Colonic mucosa (tissue), 4 donors: Measurements from ENCODE around the gene GCAT. TPM values are rescaled to one million over a fixed set of nuclear protein-coding genes. Genes with fewer than 3 reads are reported as not detected.

Source experiments
- DNase-seq: peaks from one replicate; pipeline ENCODE4 v3.0.0-alpha.2; 2020
- H3K27ac ChIP-seq: fragments of 200-600 bp; one replicate; pipeline ENCODE4 v1.8.0; 2021
- H3K27me3 ChIP-seq: fragments of 200-600 bp; one replicate; pipeline ENCODE4 v1.8.0; 2021
- H3K36me3 ChIP-seq: fragments of 200-600 bp; one replicate; pipeline ENCODE4 v1.8.0; 2021
- H3K4me1 ChIP-seq: fragments of 200-600 bp; one replicate; pipeline ENCODE4 v1.8.0; 2021; ENCODE audit warnings: mild to moderate bottlenecking
- H3K4me3 ChIP-seq: fragments of 200-600 bp; one replicate; pipeline ENCODE4 v1.8.0; 2021
- H3K9ac ChIP-seq, 2 donors: one replicate each; pipeline ENCODE4 v1.7.0; 2013; ENCODE audit warnings: control low read depth in 2 of 2, low read depth in 2 of 2, low read length in 2 of 2
- H3K9me3 ChIP-seq: fragments of 200-600 bp; one replicate; pipeline ENCODE4 v1.8.0; 2021
- intact Hi-C: fragments of 100-400 bp; cut with DNase I; formaldehyde crosslinking; loops from one replicate; pipeline ENCODE4 v1.14.1; 2022
- total RNA-seq, 2 donors: library from RNA; stranded (reverse); fragmentation: NEBNext Ultra II Directional in 1 of 2; extraction: Animal tissue kit (Norgen Biotek cat#: 25700) in 1 of 2; gene quantifications; one replicate each; pipeline ENCODE4 v1.2.1, GENCODE V29; 2021
- TF ChIP-seq, protein P1 (sequence below): fragments of 200-600 bp; IDR thresholded peaks from one replicate; pipeline ENCODE4 v1.8.0; 2022; ENCODE audit warnings: antibody characterized with exemption, mild to moderate bottlenecking
- donor health status: healthy.
- donor health status: DM: no; HTN: no; CAD: no.
- donor health status: DM: no; HTN: no; CAD: no.

Gene GCAT
- total RNA-seq, 2 donors from 2014 or later, result 13.0 to 23.5 TPM

DNA sequence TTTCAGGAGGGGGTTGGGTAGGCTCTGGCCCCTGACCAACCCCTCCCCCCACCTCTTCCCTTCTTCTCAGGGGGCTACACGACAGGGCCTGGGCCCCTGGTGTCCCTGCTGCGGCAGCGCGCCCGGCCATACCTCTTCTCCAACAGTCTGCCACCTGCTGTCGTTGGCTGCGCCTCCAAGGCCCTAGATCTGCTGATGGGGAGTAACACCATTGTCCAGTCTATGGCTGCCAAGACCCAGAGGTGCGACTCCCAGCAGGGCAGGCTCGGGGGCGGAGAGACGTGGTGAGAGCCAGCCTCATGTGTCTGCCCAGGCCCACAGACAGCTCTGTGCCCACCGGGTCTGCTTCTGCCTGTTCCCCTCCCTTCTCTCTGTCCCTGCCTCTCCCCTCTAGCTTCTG is 7.9 kb downstream of the GCAT start:
- TF ChIP-seq, protein P1, sequence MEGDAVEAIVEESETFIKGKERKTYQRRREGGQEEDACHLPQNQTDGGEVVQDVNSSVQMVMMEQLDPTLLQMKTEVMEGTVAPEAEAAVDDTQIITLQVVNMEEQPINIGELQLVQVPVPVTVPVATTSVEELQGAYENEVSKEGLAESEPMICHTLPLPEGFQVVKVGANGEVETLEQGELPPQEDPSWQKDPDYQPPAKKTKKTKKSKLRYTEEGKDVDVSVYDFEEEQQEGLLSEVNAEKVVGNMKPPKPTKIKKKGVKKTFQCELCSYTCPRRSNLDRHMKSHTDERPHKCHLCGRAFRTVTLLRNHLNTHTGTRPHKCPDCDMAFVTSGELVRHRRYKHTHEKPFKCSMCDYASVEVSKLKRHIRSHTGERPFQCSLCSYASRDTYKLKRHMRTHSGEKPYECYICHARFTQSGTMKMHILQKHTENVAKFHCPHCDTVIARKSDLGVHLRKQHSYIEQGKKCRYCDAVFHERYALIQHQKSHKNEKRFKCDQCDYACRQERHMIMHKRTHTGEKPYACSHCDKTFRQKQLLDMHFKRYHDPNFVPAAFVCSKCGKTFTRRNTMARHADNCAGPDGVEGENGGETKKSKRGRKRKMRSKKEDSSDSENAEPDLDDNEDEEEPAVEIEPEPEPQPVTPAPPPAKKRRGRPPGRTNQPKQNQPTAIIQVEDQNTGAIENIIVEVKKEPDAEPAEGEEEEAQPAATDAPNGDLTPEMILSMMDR, result no peak
- Histone ChIP-seq H3K9me3 (no peaks in the 10 kb centered on the region), H3K4me1 (peaks cover 16% of the 10 kb centered on the region), H3K36me3 (no peaks in the 10 kb centered on the region), H3K4me3 (no peak overlapping the region), H3K27me3 (no peaks in the 10 kb centered on the region), H3K9ac (no peak overlapping the region), H3K27ac (no peak overlapping the region)
- intact Hi-C loops, result no loop called here
- DNase-seq, result no peak

DNA sequence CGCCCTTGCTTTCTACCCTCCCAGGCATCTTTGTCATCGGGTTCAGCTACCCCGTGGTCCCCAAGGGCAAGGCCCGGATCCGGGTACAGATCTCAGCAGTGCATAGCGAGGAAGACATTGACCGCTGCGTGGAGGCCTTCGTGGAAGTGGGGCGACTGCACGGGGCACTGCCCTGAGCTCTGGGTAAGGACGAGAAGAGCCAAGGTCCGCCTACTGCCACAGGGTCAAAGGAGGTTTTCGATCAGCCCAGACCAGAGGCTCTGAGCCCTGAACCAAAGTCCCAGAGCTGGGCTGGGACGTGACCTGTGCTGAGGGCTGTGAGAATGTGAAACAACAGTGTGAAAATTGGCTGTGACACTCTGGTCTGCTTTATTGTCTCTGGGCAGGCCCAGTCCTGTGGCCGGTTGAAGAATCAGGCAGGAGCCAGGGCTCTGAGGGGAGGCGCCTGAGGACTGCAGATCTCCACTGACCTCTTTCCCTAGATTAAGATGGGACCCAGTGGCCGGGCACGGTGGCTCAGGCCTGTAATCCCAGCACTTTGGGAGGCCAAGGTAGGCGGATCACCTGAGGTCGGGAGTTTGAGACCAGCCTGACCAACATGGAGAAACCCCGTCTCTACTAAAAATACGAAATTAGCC is 8.9 kb downstream of the GCAT start:
- Histone ChIP-seq H3K27ac (no peak overlapping the region), H3K27me3 (no peaks in the 10 kb centered on the region), H3K4me1 (peaks cover 16% of the 10 kb centered on the region), H3K4me3 (no peak overlapping the region), H3K36me3 (no peaks in the 10 kb centered on the region), H3K9me3 (no peaks in the 10 kb centered on the region), H3K9ac (no peak overlapping the region)
- intact Hi-C loops, result loop anchor here (2.0 kb wide), 1 partner anchor 46 kb away; no protein-coding TSS in a partner anchor
- TF ChIP-seq, protein P1, result no peak
- DNase-seq, result no peak

DNA sequence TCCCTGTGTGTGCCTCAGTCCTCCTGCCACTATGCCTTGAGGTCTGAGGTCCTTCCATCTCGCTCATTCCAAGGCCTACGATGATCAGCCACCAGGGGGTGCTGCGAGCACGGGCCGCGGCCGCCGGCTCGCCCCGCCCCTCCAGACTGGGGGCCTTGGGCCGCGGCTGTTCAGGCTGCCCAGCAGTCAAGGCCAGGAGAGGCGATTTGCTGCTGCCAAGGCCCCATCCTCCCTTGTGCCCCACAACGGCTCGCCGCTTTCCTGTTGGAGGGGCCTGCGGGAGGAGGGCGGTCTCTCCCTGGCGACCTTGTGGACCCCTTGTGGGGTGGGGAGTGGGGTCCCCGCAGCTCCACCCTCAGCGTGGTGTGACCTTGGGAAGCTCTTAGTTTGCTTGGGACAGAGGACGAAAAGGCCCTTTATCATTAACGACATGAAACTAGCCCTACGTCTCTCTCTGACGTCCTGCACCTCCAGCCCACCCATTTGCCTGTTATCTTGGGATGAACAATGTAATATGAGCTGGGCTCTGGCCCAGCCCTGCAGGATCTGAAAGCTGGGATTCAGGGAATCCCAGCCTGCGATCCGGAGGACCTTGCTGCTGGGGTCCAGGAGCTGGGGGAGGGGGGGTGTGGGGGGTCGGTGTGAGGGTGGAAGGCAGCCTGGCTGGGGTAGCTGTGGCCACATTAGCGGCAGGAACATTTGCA is 10.1 kb downstream of the GCAT start:
- Histone ChIP-seq H3K9ac (peak overlapping the region in 1 of 2 donors; percentile 68), H3K27ac (no peak overlapping the region), H3K36me3 (no peaks in the 10 kb centered on the region), H3K4me3 (peak overlapping the region; percentile 38), H3K4me1 (peaks cover 16% of the 10 kb centered on the region), H3K9me3 (no peaks in the 10 kb centered on the region), H3K27me3 (peaks cover 8% of the 10 kb centered on the region)
- TF ChIP-seq, protein P1, result peak; percentile 95
- peak; percentile 89 for DNase-seq
- intact Hi-C loops, result loop anchor here (2.0 kb wide), 2 partner anchors 45 to 149 kb away; no protein-coding TSS in a partner anchor

DNA sequence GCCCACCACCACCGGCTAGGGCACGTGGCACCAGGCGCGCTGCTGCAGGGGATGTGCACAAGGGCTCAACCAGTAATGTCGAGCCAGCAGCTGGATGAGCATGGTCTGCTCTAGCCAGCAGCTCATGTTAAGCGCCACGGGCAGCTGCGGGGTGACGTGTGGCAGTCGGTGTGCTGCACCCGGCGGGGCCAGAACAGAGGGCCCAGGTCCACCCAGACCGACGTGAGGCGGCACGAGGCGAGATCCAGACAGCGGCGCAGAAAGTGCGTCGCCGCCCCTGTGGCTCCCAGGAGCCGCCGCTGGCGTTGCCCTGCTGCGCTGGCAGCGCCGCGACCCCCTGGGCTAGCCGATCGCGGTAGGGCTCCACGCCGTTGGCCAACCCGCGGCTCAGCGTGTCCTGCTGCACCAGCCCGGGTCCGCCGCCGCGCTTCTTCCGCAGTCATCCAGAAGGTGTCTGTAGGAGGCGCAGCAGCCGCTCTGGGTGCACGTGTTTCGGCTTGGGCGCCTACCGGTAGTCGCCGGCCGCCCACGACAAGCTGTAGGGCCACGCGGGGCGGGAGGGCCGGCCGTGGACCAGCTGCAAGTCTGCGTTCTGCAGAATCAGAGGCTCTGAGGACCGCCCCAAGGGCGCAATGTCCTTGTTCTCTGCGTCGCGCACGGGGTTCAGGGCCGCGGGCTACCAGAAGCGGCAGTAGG is 10.8 kb downstream of the GCAT start:
- intact Hi-C loops, result loop anchor here (2.0 kb wide), 1 partner anchor 148 kb away; no protein-coding TSS in a partner anchor
- TF ChIP-seq, protein P1, result peak; percentile 23
- no peak overlapping the region for H3K27ac ChIP-seq
- H3K9ac ChIP-seq, result peak overlapping the region; percentile 14 to 63
- H3K9me3 ChIP-seq, result no peaks in the 10 kb centered on the region
- peak overlapping the region; percentile 38 for H3K4me3 ChIP-seq
- DNase-seq, result peak; percentile 71
- H3K4me1 ChIP-seq, result peaks cover 16% of the 10 kb centered on the region
- H3K36me3 ChIP-seq, result no peaks in the 10 kb centered on the region
- peaks cover 15% of the 10 kb centered on the region for H3K27me3 ChIP-seq

DNA sequence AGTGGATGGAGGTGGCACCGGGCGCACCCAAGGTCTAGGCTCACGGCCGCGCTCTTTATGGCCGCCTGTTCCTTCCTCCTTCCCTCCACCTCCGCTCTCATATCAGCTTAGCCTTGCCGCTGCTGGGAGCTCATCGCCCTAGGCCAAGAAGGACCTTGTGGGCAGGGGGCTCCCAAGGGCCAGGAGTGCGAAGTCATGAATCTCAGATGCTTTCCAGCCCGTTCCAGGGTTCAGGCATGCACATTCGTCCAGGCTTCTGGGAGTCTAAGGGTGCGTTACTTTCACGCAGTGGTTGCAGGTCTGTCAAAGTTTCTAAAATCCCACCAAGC is 11.3 kb downstream of the GCAT start:
- H3K9ac ChIP-seq, result peak overlapping the region in 1 of 2 donors; percentile 35

More for the DNA sequence above, 11.3 kb downstream of the GCAT start:
- peak overlapping the region; percentile 38 for H3K4me3 ChIP-seq
- H3K27me3 ChIP-seq, result peaks cover 17% of the 10 kb centered on the region
- DNase-seq, result no peak
- no peak overlapping the region for H3K27ac ChIP-seq
- no peaks in the 10 kb centered on the region for H3K36me3 ChIP-seq
- H3K9me3 ChIP-seq, result no peaks in the 10 kb centered on the region
- intact Hi-C loops, result loop anchor here (2.0 kb wide), 1 partner anchor 148 kb away; no protein-coding TSS in a partner anchor
- peaks cover 16% of the 10 kb centered on the region for H3K4me1 ChIP-seq
- TF ChIP-seq, protein P1, result no peak
